CD4-positive, alpha-beta T cell treated with Interleukin-6 for 4 hours (primary cell): ENCODE measurements around the gene SRCIN1.
"Not testable (repeated sequence)": the region's sequence is repeated elsewhere in the genome, so short reads cannot be mapped to it uniquely, and the experiment has no call there.

Experiments used
- DNase-seq: peaks from one replicate; pipeline ENCODE4 v3.0.0-alpha.2; 2020; ENCODE audit warnings: mixed read lengths

Gene SRCIN1

GRCh38 chr17:38540514-38541045 is 65.2 kb downstream of the SRCIN1 start:
- DNase-seq: no peak

- DNase-seq: no peak
Observed at GRCh38 chr17:38539386-38539785, 66.4 kb downstream of the SRCIN1 start.

- no peak for DNase-seq
Observed at GRCh38 chr17:38538906-38539305, 66.8 kb downstream of the SRCIN1 start.

- DNase-seq: no peak
Observed at GRCh38 chr17:38536661-38537060, 69.1 kb downstream of the SRCIN1 start.

- DNase-seq: no peak
Observed at GRCh38 chr17:38535886-38536285, 69.9 kb downstream of the SRCIN1 start.

GRCh38 chr17:38534498-38534885 is 71.3 kb downstream of the SRCIN1 start:
- DNase-seq: no peak

- DNase-seq: no peak
Observed at GRCh38 chr17:38533866-38534497, 71.8 kb downstream of the SRCIN1 start.

- no peak for DNase-seq
Observed at GRCh38 chr17:38533241-38533640, 72.5 kb downstream of the SRCIN1 start.

GRCh38 chr17:38532451-38532850 is 73.3 kb downstream of the SRCIN1 start:
- DNase-seq: no peak

GRCh38 chr17:38531761-38532160 is 74.0 kb downstream of the SRCIN1 start:
- not testable (repeated sequence) for DNase-seq

- not testable (repeated sequence) for DNase-seq
Observed at GRCh38 chr17:38530856-38531255, 74.9 kb downstream of the SRCIN1 start.

- not testable (repeated sequence) for DNase-seq
Observed at GRCh38 chr17:38528141-38528540, 77.6 kb downstream of the SRCIN1 start.

- not testable (repeated sequence) for DNase-seq
Observed at GRCh38 chr17:38526526-38526925, 79.2 kb downstream of the SRCIN1 start.

GRCh38 chr17:38512473-38513058 is 93.2 kb downstream of the SRCIN1 start:
- DNase-seq: no peak

GRCh38 chr17:38511150-38512108 is 94.3 kb downstream of the SRCIN1 start:
- no peak for DNase-seq

GRCh38 chr17:38510421-38511149 is 95.2 kb downstream of the SRCIN1 start:
- no peak for DNase-seq

GRCh38 chr17:38509772-38510420 is 95.9 kb downstream of the SRCIN1 start:
- no peak for DNase-seq

GRCh38 chr17:38508954-38509771 is 96.6 kb downstream of the SRCIN1 start:
- DNase-seq: peak; percentile 74

GRCh38 chr17:38508570-38508950 is 97.2 kb downstream of the SRCIN1 start:
- no peak for DNase-seq

GRCh38 chr17:38507921-38508569 is 97.7 kb downstream of the SRCIN1 start:
- DNase-seq: no peak

- DNase-seq: no peak
Observed at GRCh38 chr17:38507436-38507835, 98.3 kb downstream of the SRCIN1 start.
